ENCODE measurements around the gene POTEB2. TPM values are rescaled to one million over a fixed set of nuclear protein-coding genes. Genes with fewer than 3 reads are reported as not detected.
"Not testable (repeated sequence)": the region's sequence is repeated elsewhere in the genome, so short reads cannot be mapped to it uniquely, and the experiment has no call there.

Gene POTEB2
- not detected for polyA plus RNA-seq (2013)

DNA sequence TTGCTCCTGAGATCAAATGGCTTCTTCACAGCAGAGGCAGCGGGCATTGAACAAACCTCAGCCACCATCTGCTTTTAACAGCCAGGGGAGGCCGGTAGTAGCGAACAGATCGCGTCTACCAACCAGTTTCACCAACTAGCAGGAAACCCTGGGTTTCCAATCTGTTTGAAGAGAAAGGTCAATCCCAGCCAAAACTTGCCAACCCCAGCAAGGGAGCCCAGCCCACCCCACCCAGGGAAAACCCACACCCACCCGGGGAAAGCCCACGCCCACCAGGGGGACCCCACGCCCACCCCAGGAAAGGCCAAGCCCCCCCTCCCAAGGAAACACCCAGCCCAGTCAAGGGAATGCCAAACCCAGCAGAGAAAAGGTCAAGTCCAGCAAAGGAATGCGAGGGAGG lies at the start of gene POTEB2:
TSS of gene POTEB2 (minus strand) at position 101 of the 400 bp plus-strand sequence. CDS start at position 68, 33 bp downstream.
- H3K4me1 ChIP-seq (ENCODE audit: control extremely low read depth in 1 of 4, control insufficient read depth in 4 of 4, insufficient read depth in 4 of 4, low read length in 3 of 4); POLR2A ChIA-PET; H3K27ac ChIP-seq (ENCODE audit: insufficient read depth in 1 of 2, low read depth in 1 of 2, low read length in 2 of 2, poor library complexity in 1 of 2, severe bottlenecking in 2 of 2); DNase-seq; H3K9me3 ChIP-seq (ENCODE audit: control extremely low read depth in 1 of 5, control insufficient read depth in 4 of 5, insufficient read depth in 2 of 5, low read depth in 1 of 5, low read length in 4 of 5); H3K36me3 ChIP-seq (ENCODE audit: control insufficient read depth in 4 of 4, insufficient read depth in 4 of 4, low read length in 3 of 4); CTCF ChIA-PET; H3K27me3 ChIP-seq (replicated peaks in 2 of 5; ENCODE audit: control insufficient read depth in 4 of 5, insufficient read depth in 5 of 5, low read length in 4 of 5); H3K4me3 ChIP-seq (ENCODE audit: control insufficient read depth in 1 of 7, extremely low read depth in 1 of 7, insufficient read depth in 4 of 7, low read depth in 2 of 7, low read length in 6 of 7): not testable (repeated sequence)
- WGBS (ENCODE audit: insufficient coverage) = no CpG with 5 or more reads among the region's 9 CpGs

DNA sequence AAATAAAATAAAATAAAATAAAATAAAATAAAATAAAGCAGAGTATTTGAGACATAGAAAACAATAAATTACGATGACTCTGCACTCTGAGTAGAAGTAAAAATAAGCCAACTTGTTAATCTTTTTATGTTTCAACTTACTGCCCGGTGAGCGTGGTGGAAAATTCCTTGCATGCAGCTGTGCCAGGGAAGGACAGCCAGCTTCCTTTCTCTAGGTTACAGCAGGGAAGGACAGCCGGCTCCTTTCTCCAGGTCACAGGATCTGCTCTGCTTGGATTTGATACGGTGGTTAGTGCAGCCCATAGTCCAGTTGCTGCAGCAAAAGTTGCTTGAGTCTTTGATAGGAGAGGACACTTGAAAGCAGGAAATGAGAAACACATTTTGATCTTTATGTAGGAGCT lies 13.8 kb upstream of the POTEB2 start:
- WGBS (ENCODE audit: insufficient coverage) = no CpG with 5 or more reads among the region's 5 CpGs
- CTCF ChIA-PET; H3K4me1 ChIP-seq (ENCODE audit: control extremely low read depth in 1 of 4, control insufficient read depth in 4 of 4, insufficient read depth in 4 of 4, low read length in 3 of 4); H3K36me3 ChIP-seq (ENCODE audit: control insufficient read depth in 4 of 4, insufficient read depth in 4 of 4, low read length in 3 of 4); DNase-seq; H3K4me3 ChIP-seq (ENCODE audit: control insufficient read depth in 1 of 7, extremely low read depth in 1 of 7, insufficient read depth in 4 of 7, low read depth in 2 of 7, low read length in 6 of 7); POLR2A ChIA-PET; H3K9me3 ChIP-seq (ENCODE audit: control extremely low read depth in 1 of 5, control insufficient read depth in 4 of 5, insufficient read depth in 2 of 5, low read depth in 1 of 5, low read length in 4 of 5); H3K27me3 ChIP-seq (replicated peaks in 2 of 5; ENCODE audit: control insufficient read depth in 4 of 5, insufficient read depth in 5 of 5, low read length in 4 of 5); H3K27ac ChIP-seq (ENCODE audit: insufficient read depth in 1 of 2, low read depth in 1 of 2, low read length in 2 of 2, poor library complexity in 1 of 2, severe bottlenecking in 2 of 2): not testable (repeated sequence)

DNA sequence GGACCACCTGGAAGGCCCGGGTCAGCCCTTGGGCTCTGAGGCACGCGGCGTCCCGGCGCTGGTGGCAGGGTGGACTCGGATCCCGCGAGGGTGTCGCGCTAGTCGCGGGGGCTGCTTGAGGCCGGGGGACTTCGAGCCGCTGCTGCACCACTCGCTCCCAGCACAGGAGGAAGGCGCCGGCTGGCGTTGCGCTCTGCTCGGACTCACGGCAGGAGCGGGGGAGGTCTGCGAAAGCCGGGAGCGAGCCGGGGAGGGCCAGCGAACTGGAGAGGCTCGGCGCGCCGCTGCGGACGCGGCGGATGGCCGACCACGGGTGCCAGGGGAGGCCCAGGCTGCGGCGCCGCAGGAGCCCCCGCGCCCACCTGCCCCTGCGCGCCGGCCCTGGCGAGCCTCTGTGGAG lies 12.3 kb upstream of the POTEB2 start:
- H3K4me3 ChIP-seq (ENCODE audit: control insufficient read depth in 1 of 7, extremely low read depth in 1 of 7, insufficient read depth in 4 of 7, low read depth in 2 of 7, low read length in 6 of 7); H3K27ac ChIP-seq (ENCODE audit: insufficient read depth in 1 of 2, low read depth in 1 of 2, low read length in 2 of 2, poor library complexity in 1 of 2, severe bottlenecking in 2 of 2); H3K36me3 ChIP-seq (ENCODE audit: control insufficient read depth in 4 of 4, insufficient read depth in 4 of 4, low read length in 3 of 4); CTCF ChIA-PET; DNase-seq; H3K4me1 ChIP-seq (ENCODE audit: control extremely low read depth in 1 of 4, control insufficient read depth in 4 of 4, insufficient read depth in 4 of 4, low read length in 3 of 4); H3K27me3 ChIP-seq (replicated peaks in 2 of 5; ENCODE audit: control insufficient read depth in 4 of 5, insufficient read depth in 5 of 5, low read length in 4 of 5); H3K9me3 ChIP-seq (ENCODE audit: control extremely low read depth in 1 of 5, control insufficient read depth in 4 of 5, insufficient read depth in 2 of 5, low read depth in 1 of 5, low read length in 4 of 5); POLR2A ChIA-PET: not testable (repeated sequence)
- no CpG with 5 or more reads among the region's 48 CpGs for WGBS (ENCODE audit: insufficient coverage)

DNA sequence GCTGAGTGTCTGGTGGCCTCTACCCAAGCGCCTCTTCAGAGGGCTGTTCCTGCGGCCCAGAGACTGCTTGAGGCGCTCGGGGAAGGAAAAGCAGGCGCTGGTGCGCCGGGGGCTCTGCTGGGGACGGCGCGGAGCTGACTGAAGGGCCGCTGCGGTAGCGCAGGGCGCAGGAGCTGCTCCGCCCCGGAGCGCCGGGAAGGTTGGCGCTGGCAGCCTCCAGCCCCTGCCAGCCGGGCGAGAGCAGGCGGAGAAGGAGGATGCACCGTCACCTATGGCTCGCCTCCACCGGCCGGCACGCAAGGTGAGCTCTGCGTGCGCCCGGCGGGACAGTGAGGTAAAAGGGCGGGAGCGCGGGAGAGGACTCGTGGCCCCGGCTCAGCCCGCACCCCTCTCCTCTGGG lies 11.7 kb upstream of the POTEB2 start:
- H3K27me3 ChIP-seq (replicated peaks in 2 of 5; ENCODE audit: control insufficient read depth in 4 of 5, insufficient read depth in 5 of 5, low read length in 4 of 5); H3K4me3 ChIP-seq (ENCODE audit: control insufficient read depth in 1 of 7, extremely low read depth in 1 of 7, insufficient read depth in 4 of 7, low read depth in 2 of 7, low read length in 6 of 7); H3K9me3 ChIP-seq (ENCODE audit: control extremely low read depth in 1 of 5, control insufficient read depth in 4 of 5, insufficient read depth in 2 of 5, low read depth in 1 of 5, low read length in 4 of 5); POLR2A ChIA-PET; H3K4me1 ChIP-seq (ENCODE audit: control extremely low read depth in 1 of 4, control insufficient read depth in 4 of 4, insufficient read depth in 4 of 4, low read length in 3 of 4); H3K27ac ChIP-seq (ENCODE audit: insufficient read depth in 1 of 2, low read depth in 1 of 2, low read length in 2 of 2, poor library complexity in 1 of 2, severe bottlenecking in 2 of 2); CTCF ChIA-PET; H3K36me3 ChIP-seq (ENCODE audit: control insufficient read depth in 4 of 4, insufficient read depth in 4 of 4, low read length in 3 of 4); DNase-seq: not testable (repeated sequence)
- no CpG with 5 or more reads among the region's 37 CpGs for WGBS (ENCODE audit: insufficient coverage)

Data from common myeloid progenitor, CD34-positive (primary cell).